Peyer's patch (tissue), 4 donors: ENCODE measurements around the gene GALNT2. TPM values are rescaled to one million over a fixed set of nuclear protein-coding genes. Genes with fewer than 3 reads are reported as not detected.

Experiments used
- DNase-seq, 3 donors: peaks; one replicate each; pipeline ENCODE4 v3.0.0-alpha.2; 2017 to 2019
- H3K27ac ChIP-seq, 4 donors: fragments of 200-600 bp; sonication (generic); one replicate each; pipeline ENCODE4 v1.5.1; 2016 to 2019
- H3K27me3 ChIP-seq, 2 donors: fragments of 200-600 bp; sonication (generic); one replicate each; pipeline ENCODE4 v1.5.1; 2019
- H3K36me3 ChIP-seq, 3 donors: fragments of 200-600 bp; sonication (generic); one replicate each; pipeline ENCODE4 v1.5.1; 2016 to 2019
- H3K4me1 ChIP-seq, 4 donors: fragments of 200-600 bp; sonication (generic); one replicate each; pipeline ENCODE4 v1.5.1; 2016 to 2019
- H3K4me3 ChIP-seq, 4 donors: fragments of 200-600 bp; sonication (generic); 1 replicate in 3 of 4; 2 replicates in 1 of 4; pipeline ENCODE4 v1.5.1; 2016 to 2019; ENCODE audit warnings: mild to moderate bottlenecking in 1 of 4
- H3K9me3 ChIP-seq, 4 donors: fragments of 200-600 bp; sonication (generic); one replicate each; pipeline ENCODE4 v1.5.1; 2016 to 2019; ENCODE audit warnings: mild to moderate bottlenecking in 1 of 4
- POLR2A ChIP-seq, 2 donors: fragments of 450-650 bp; IDR thresholded peaks; one replicate each; pipeline ENCODE4 v1.5.1; 2017; ENCODE audit warnings: antibody characterized with exemption in 2 of 2, mild to moderate bottlenecking in 2 of 2, moderate library complexity in 2 of 2
- total RNA-seq, 4 donors: library from RNA; depleted of rRNA; stranded (reverse); fragments of >200 nt; gene quantifications; one replicate each; pipeline ENCODE4 v1.1.0, GENCODE V29; 2016
- TF ChIP-seq, protein P1 (sequence below), 6 experiments: fragments of 450-650 bp in 4 of 6; fragments of 200-600 bp in 2 of 6; sonication (generic) in 1 of 6; IDR thresholded peaks; one replicate each; pipeline ENCODE4 v1.5.1; 2017 to 2019; ENCODE audit warnings: antibody characterized with exemption in 6 of 6, mild to moderate bottlenecking in 3 of 6, moderate library complexity in 1 of 6

Gene GALNT2
- total RNA-seq, 4 donors from 2014 or later, result 36.3 to 52.5 (median 43.6) TPM

DNA sequence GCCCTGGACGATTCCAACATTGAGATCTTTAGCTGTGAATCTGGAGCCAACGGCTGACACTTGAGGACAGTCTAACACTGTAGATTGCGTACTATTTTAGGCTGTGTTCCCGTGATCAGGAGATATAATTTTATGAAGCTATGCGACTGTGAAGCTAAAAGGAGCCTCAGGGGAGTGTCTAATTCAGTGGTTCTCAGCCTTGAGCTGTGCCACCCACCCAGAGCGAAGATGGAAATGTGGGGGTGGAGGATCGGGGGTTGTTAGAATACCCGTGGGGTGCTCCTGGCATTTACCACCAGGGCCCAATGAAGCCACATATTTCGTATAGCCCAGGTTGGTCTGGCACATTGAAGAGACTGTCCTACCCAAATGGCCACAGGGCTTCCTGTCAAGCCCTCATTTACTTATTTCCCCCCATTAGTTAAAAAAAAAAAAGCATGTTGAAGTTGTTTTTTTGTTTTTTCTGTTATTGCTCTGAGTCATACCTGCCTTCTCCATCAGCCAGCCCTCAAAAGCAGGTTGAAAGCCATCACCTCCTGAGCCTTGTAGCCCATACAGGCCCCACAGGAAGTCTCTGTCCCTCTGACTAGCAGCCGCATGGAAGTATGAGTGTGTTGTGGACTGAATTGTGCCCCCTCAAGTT, 141.7 kb downstream of the GALNT2 start:
- peak in 2 of 3 donors; percentile 32 to 59 for DNase-seq
- H3K27me3 ChIP-seq, result no peaks in the 10 kb centered on the region
- H3K27ac ChIP-seq, result peak overlapping the region; percentile 11 to 57 (median 36)
- H3K36me3 ChIP-seq, result peaks cover 0 to 10% (median 0%) of the 10 kb centered on the region in 3 donors
- no peak overlapping the region for H3K4me3 ChIP-seq
- H3K9me3 ChIP-seq, result no peaks in the 10 kb centered on the region
- no peak for TF ChIP-seq POLR2A (IDR thresholded peaks at IDR 0.05)
- TF ChIP-seq, protein P1, sequence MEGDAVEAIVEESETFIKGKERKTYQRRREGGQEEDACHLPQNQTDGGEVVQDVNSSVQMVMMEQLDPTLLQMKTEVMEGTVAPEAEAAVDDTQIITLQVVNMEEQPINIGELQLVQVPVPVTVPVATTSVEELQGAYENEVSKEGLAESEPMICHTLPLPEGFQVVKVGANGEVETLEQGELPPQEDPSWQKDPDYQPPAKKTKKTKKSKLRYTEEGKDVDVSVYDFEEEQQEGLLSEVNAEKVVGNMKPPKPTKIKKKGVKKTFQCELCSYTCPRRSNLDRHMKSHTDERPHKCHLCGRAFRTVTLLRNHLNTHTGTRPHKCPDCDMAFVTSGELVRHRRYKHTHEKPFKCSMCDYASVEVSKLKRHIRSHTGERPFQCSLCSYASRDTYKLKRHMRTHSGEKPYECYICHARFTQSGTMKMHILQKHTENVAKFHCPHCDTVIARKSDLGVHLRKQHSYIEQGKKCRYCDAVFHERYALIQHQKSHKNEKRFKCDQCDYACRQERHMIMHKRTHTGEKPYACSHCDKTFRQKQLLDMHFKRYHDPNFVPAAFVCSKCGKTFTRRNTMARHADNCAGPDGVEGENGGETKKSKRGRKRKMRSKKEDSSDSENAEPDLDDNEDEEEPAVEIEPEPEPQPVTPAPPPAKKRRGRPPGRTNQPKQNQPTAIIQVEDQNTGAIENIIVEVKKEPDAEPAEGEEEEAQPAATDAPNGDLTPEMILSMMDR (IDR thresholded peaks at IDR 0.05), result no peak
- peaks cover 0 to 23% (median 4%) of the 10 kb centered on the region in 4 donors for H3K4me1 ChIP-seq

DNA sequence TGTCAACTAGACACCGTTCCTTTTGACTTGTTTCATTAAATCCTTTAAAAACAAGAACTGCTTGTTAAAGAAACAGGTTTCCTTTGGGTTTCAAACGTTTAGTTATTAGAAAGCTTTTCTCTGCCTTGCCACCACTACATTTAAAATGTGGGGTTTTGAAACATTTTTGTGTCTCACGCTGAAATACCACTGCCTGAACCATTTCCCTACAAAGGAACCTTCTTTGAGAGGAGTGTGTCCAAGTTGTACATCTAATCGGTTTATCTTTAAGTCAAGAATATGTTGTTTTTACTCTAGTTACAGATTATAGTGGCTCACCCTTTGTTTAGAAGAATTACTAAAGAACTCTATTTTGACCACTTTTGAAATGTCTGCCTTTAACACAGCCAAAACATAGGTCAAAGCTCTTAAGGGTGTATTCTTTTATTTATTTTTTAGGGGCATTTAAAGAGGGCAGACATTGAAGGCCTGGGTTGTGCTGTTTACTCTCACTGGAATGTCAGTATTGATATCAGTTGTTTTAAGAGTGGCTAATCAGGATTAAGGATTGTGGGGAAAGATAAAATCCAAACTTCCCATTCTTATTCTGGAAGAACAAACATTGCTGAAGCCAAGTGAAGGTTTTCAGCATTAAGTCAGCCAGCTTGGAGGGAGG, 143.4 kb downstream of the GALNT2 start:
- Histone ChIP-seq H3K4me3 (no peak overlapping the region), H3K27ac (peak overlapping the region in 3 of 4 donors; percentile 41 to 56 (median 53)), H3K27me3 (no peaks in the 10 kb centered on the region), H3K36me3 (no peaks in the 10 kb centered on the region), H3K9me3 (no peaks in the 10 kb centered on the region), H3K4me1 (peaks cover 0 to 33% (median 4%) of the 10 kb centered on the region in 4 donors)
- DNase-seq, result no peak
- no peak for TF ChIP-seq POLR2A (IDR thresholded peaks at IDR 0.05)
- TF ChIP-seq, protein P1 (IDR thresholded peaks at IDR 0.05), result no peak

DNA sequence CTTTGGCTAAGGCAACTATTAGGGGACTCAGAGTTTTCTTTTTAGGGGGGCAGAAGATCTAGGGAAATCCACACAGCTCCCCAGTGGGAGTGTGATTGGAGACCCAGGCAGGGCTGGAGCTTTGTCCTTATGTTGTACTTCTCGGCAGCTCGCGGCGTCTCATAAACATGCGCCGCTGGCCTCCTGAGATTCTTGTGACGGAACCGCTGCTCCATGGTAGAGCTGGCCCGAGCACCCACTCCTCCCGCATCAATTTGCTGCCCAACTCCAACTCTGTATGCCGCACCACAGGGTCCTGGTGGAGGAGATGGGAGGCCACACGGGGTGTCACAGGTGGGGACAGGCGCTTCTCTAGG, 143.9 kb downstream of the GALNT2 start:
- H3K36me3 ChIP-seq, result no peaks in the 10 kb centered on the region
- H3K27ac ChIP-seq, result peak overlapping the region in 3 of 4 donors; percentile 41 to 56 (median 53)
- TF ChIP-seq POLR2A (IDR thresholded peaks at IDR 0.05), result no peak
- TF ChIP-seq, protein P1 (IDR thresholded peaks at IDR 0.05), result no peak
- no peak overlapping the region for H3K4me3 ChIP-seq
- peaks cover 0 to 35% (median 4%) of the 10 kb centered on the region in 4 donors for H3K4me1 ChIP-seq
- DNase-seq, result no peak
- H3K9me3 ChIP-seq, result no peaks in the 10 kb centered on the region
- no peaks in the 10 kb centered on the region for H3K27me3 ChIP-seq

DNA sequence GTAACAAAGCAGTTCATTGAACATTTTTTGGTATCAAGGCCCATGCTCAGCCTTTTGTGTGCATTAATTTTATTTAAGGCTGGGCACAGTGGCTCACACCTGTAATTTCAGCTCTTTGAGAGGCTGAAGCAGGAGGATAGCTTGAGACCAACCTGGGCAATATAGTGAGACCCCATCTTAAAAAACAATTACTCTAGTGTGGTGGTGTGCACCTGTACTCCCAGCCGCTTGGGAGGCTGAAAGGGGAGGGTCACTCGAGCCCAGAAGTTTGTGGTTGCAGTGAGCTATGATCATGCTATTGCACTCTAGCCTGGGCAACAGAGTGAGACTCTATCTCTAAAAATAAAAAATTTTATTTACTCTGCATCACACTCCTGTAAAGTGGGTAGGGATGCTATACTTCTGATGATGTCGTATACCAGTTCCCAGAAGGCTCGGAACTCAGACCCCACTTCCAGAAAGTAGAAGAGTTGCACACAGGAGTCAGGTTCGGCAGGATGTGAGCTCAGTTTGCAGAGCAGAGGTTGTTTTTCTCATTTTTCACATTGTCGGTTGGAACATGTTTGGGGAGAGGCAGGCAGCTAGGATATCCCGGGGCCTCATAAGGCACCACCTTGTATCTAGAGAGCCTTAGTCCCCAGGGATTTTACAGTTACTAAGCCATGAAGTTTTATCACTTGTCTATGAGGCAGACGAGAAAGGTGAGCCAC, 144.6 kb downstream of the GALNT2 start:
- Histone ChIP-seq H3K4me1 (peaks cover 0 to 40% (median 4%) of the 10 kb centered on the region in 4 donors), H3K27ac (peak overlapping the region; percentile 50 to 69 (median 58)), H3K36me3 (no peaks in the 10 kb centered on the region), H3K4me3 (peak overlapping the region in 1 of 4 donors; percentile 13), H3K27me3 (no peaks in the 10 kb centered on the region), H3K9me3 (no peaks in the 10 kb centered on the region)
- TF ChIP-seq, protein P1 (IDR thresholded peaks at IDR 0.05), result no peak
- TF ChIP-seq POLR2A (IDR thresholded peaks at IDR 0.05), result no peak
- DNase-seq, result no peak

DNA sequence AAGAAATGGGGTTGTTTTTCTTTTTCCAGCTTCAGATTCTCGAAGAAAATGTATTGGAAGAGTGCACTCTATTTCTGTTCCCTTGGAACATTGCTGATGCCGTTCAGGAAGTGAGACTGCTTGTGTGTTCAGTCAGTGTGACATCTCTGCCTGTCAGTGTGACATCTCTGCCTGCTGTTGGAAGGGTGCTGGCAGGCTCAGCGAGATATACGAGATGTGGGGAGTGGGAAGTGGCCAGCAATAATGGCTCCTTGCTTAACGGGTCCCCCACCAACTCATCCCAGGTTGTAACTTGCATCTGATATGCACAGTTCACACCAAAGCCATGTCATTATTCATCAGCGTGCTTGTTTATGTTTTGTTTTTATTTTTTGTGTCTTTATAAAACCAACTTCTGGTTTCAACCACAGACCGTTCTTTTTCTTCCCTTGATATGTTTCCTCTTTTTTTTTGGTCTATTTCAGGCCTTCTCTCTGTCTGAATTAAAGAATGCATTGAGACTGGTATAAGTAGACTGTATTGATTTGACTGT, 145.4 kb downstream of the GALNT2 start:
- no peaks in the 10 kb centered on the region for H3K36me3 ChIP-seq
- peaks cover 0 to 34% (median 4%) of the 10 kb centered on the region in 4 donors for H3K4me1 ChIP-seq
- peak overlapping the region; percentile 50 to 69 (median 58) for H3K27ac ChIP-seq
- no peaks in the 10 kb centered on the region for H3K27me3 ChIP-seq
- H3K9me3 ChIP-seq, result no peaks in the 10 kb centered on the region
- H3K4me3 ChIP-seq, result peak overlapping the region in 1 of 4 donors; percentile 13
- TF ChIP-seq, protein P1 (IDR thresholded peaks at IDR 0.05), result no peak
- TF ChIP-seq POLR2A (IDR thresholded peaks at IDR 0.05), result no peak
- DNase-seq, result peak in 2 of 3 donors; percentile 76 to 81
